Right lobe of liver (tissue), 6 donors: ENCODE data around the gene TULP1. TPM values are rescaled to one million over a fixed set of nuclear protein-coding genes. Genes with fewer than 3 reads are reported as not detected.

Source experiments
- ATAC-seq, 4 donors: fragments of 200-7000 bp; cut with Tn5 transposase; one replicate each; pipeline ENCODE4 v1.9.1; 2020; ENCODE audit warnings: mild to moderate bottlenecking in 4 of 4, moderate library complexity in 4 of 4
- DNase-seq, 3 donors: peaks; one replicate each; pipeline ENCODE4 v3.0.0-alpha.2; 2020
- H3K27ac ChIP-seq, 3 donors: fragments of 200-600 bp; one replicate each; pipeline ENCODE4 v1.8.0; 2022
- H3K27me3 ChIP-seq, 2 donors: fragments of 200-600 bp; one replicate each; pipeline ENCODE4 v1.8.0; 2022
- H3K36me3 ChIP-seq, 4 donors: fragments of 200-600 bp; sonication (generic) in 1 of 4; one replicate each; pipeline versions ENCODE4 v1.5.1 to v1.8.0; 2017 to 2022; ENCODE audit warnings: control low read depth in 1 of 4
- H3K4me1 ChIP-seq, 4 donors: fragments of 200-600 bp; sonication (generic) in 1 of 4; one replicate each; pipeline versions ENCODE4 v1.5.1 to v1.8.0; 2017 to 2022; ENCODE audit warnings: control low read depth in 1 of 4
- H3K4me3 ChIP-seq, 3 donors: fragments of 200-600 bp; one replicate each; pipeline ENCODE4 v1.8.0; 2022
- H3K9me3 ChIP-seq, 4 donors: fragments of 200-600 bp; sonication (generic) in 1 of 4; one replicate each; pipeline versions ENCODE4 v1.5.1 to v1.8.0; 2017 to 2022; ENCODE audit warnings: control low read depth in 1 of 4
- POLR2A ChIP-seq: fragments of 450-650 bp; IDR thresholded peaks from one replicate; pipeline ENCODE4 v1.6.1; 2017; ENCODE audit warnings: antibody characterized with exemption, mild to moderate bottlenecking
- WGBS: methylation state at CpG from one replicate; pipeline ENCODE4 v1.1.6; 2018; ENCODE audit warnings: low coverage, low lambda C conversion rate; ENCODE audit not compliant: insufficient coverage; ENCODE audit errors: missing lambda C conversion rate; 5-methylcytosine and 5-hydroxymethylcytosine counted together
- intact Hi-C, 2 donors: fragments of 100-400 bp; cut with DNase I; formaldehyde crosslinking; loops; one replicate each; pipeline versions ENCODE4 v1.11.2 to v1.14.1; 2022
- total RNA-seq, 6 experiments: library from RNA; depleted of rRNA in 2 of 6; stranded (reverse); fragments of >200 nt in 2 of 6; fragmentation: NEBNext Ultra II Directional in 3 of 6; extraction: Animal tissue kit (Norgen Biotek cat#: 25700) in 3 of 6; gene quantifications; one replicate each; pipeline versions ENCODE4 v1.1.0 to v1.2.4, GENCODE V29; 2016 to 2023
- TF ChIP-seq, protein P1 (sequence below), 4 donors: fragments of 200-600 bp in 3 of 4; fragments of 450-650 bp in 1 of 4; IDR thresholded peaks; one replicate each; pipeline versions ENCODE4 v1.5.1 to v1.8.0; 2016 to 2022; ENCODE audit warnings: antibody characterized with exemption in 4 of 4, mild to moderate bottlenecking in 2 of 4
- donor health status: DM: no; HTN: yes; CAD: no.
- donor health status: DM: no; HTN: no; CAD: no.
- donor health status: DM: no; HTN: no; CAD: no.
- donor health status: DM: no; HTN: yes; CAD: no.
- donor health status: DM: no; HTN: yes; CAD: no.

The TULP1 gene
- total RNA-seq, 6 experiments from 2014 or later, result not detected

DNA sequence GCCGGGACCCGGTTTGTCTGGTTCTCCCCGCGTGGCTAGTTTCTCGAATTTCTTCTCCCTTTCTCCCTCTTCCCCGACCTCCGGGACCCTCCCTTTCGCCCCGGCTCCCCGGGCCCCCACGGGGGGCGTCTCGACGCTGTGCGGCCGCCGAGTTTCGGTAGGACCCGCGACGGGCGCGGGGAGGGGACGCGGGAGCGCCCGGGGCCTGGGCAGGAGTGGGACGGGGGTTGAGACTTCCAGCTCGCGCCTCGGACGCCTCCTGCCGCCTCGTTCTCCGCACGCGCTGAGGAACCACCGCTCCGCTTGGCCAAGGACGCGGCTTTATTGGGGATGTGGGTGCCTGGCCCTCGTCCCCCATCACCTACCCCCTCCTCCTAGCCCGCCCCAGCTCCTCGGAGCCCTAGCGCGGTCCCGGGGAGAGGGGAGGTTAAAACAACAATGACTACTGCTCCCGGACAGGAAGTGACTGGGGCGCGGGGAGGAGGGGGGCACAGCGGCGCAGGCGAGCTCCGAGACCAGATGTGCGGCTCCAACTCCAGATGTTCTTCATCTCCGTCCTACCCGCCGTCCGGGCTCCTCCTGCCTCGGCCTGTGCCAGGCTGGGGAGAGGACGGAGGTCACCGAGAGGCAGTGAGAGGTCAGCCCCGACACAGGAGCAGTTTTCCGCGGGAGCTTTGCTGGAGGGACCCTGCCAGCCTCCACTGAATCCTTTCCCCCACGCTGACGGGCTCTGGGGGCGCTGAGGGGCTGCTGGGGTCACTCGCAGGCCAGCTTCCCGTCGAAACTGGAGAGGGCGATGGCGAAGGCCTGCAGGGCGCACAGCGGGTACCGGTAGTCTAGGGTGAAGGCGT lies 14.9 kb downstream of the TULP1 start:
- WGBS, result 7% methylated on average over 19 of the region's 77 CpGs

DNA sequence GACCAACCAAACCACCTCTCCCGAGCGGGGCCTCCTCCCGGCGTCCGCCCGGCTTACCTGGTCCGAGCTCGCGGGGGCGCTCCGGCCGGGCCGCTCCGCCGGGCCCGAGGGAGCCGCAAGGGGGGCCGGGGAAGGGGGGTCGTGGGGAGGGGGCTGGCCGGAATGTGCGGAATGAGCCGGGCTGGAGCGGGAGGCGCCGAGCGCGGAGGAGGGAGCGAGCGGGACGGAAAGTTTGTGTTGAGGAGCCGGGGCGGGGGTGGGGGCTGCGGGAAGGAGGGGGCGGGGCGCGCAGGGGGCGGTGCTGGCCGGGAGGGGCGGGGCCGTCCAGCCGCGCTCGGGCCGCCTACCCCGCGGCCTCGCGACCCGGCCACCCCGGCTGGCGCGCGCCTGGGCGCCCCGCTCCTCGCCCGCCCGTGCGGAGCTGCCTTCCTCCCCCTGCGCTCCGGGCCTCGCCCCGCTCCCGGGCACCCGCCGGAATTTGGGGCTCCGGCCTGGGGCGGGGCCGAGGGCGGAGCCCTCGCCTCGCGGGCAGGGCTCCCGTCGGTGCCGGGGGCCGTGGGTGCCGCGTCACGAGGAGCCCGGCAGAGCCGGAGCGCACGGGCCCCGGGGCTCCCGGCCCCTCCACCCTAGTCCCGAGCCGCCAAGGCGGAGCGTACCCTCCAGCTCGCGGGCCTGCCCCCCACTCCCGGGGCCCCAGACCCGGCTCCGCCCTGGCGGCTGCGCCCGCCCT lies 15.7 kb downstream of the TULP1 start, which contains the start of gene TEAD3:
TEAD3 (minus strand) TSS at position 239 of the 730 bp plus-strand sequence.
- peak in 2 of 3 donors; percentile 58 to 68 for DNase-seq

More for the DNA sequence above, 14.9 kb downstream of the TULP1 start:
- no peaks in the 10 kb centered on the region for H3K36me3 ChIP-seq
- H3K4me3 ChIP-seq, result peak overlapping the region; percentile 47 to 91 (median 68)
- H3K4me1 ChIP-seq, result peaks cover 0 to 17% (median 6%) of the 10 kb centered on the region in 4 donors
- no peaks in the 10 kb centered on the region for H3K27me3 ChIP-seq
- ATAC-seq, result peak; percentile 3 to 30 (median 8)
- DNase-seq, result no peak
- H3K9me3 ChIP-seq, result no peaks in the 10 kb centered on the region
- H3K27ac ChIP-seq, result peak overlapping the region; percentile 59 to 76 (median 71)
- TF ChIP-seq, protein P1, sequence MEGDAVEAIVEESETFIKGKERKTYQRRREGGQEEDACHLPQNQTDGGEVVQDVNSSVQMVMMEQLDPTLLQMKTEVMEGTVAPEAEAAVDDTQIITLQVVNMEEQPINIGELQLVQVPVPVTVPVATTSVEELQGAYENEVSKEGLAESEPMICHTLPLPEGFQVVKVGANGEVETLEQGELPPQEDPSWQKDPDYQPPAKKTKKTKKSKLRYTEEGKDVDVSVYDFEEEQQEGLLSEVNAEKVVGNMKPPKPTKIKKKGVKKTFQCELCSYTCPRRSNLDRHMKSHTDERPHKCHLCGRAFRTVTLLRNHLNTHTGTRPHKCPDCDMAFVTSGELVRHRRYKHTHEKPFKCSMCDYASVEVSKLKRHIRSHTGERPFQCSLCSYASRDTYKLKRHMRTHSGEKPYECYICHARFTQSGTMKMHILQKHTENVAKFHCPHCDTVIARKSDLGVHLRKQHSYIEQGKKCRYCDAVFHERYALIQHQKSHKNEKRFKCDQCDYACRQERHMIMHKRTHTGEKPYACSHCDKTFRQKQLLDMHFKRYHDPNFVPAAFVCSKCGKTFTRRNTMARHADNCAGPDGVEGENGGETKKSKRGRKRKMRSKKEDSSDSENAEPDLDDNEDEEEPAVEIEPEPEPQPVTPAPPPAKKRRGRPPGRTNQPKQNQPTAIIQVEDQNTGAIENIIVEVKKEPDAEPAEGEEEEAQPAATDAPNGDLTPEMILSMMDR (IDR thresholded peaks at IDR 0.05), result no peak
- no peak for TF ChIP-seq POLR2A
- intact Hi-C loops, result no loop called here

DNA sequence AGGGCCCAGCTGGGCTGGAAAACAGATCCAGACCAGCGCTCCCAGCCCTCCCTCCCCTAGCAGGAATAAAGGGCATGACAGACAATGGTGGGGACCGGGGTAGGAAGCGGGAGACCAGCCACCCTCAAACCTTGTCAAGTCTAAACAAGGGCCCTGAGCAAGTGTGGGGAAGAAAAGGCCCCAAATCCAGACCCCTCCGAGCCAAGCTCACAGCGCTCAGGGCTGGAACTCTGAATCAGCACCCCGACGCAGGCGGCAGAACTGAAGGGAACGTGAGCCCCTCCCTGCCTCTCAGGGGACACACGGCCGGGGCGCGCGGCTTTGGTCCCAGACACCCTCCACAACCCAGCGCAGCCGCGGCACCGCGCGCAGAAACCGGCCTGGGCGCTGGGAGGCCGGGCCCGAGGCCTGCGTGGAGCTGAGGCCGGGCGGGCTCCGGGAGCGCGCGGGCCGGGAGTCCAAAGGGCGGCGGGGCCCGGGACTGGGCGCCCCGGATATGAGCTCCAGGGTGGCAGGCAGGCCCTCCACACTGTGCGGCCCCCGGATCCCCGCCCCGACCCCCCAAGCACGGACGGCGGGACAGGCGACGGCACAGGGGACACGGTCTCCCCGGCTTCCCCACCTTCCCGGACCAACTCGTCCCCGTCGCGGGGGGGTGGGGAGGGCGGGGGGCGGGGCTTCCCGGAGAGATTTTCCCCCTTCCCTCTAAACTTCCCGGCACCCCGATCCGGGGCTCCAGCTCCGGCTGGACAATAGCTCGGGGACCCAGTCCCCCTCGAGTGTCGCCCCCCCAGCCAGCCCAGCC lies 16.5 kb downstream of the TULP1 start:
- TF ChIP-seq, protein P1 (IDR thresholded peaks at IDR 0.05), result no peak
- peak; percentile 26 for TF ChIP-seq POLR2A
- DNase-seq (peak in 2 of 3 donors; percentile 70 to 74), ATAC-seq (peak; percentile 54 to 80 (median 73))
- Histone ChIP-seq H3K36me3 (no peaks in the 10 kb centered on the region), H3K4me3 (peak overlapping the region; percentile 68 to 91 (median 74)), H3K4me1 (peaks cover 0 to 17% (median 6%) of the 10 kb centered on the region in 4 donors), H3K27me3 (no peaks in the 10 kb centered on the region), H3K27ac (peak overlapping the region; percentile 71 to 78 (median 72)), H3K9me3 (no peaks in the 10 kb centered on the region)
- WGBS, result 4% methylated on average over 14 of the region's 63 CpGs
- intact Hi-C loops, result no loop called here

More for the DNA sequence above, 15.7 kb downstream of the TULP1 start, which contains the start of gene TEAD3:
- peak; percentile 49 for TF ChIP-seq POLR2A
- TF ChIP-seq, protein P1 (IDR thresholded peaks at IDR 0.05), result peak in 1 of 4 donors; percentile 19
- Histone ChIP-seq H3K27me3 (no peaks in the 10 kb centered on the region), H3K27ac (peak within 1 kb of the TSS; percentile 71 to 78 (median 72)), H3K36me3 (no peaks in the 10 kb centered on the region), H3K4me3 (peak within 1 kb of the TSS; percentile 68 to 91 (median 74)), H3K4me1 (peaks cover 0 to 17% (median 6%) of the 10 kb centered on the region in 4 donors), H3K9me3 (no peaks in the 10 kb centered on the region)
- peak; percentile 57 to 74 (median 65) for ATAC-seq
- intact Hi-C loops, result no loop called here
- WGBS, result 0% methylated on average over 1 of the region's 98 CpGs
